Stimulated activated naive CD4-positive, alpha-beta T cell (primary cell): ENCODE data around the gene NXPH3.

Experiments used
- DNase-seq, 6 experiments: peaks; one replicate each; lab custom pipeline; 2025; lab: John Stamatoyannopoulos, UW

NXPH3 gene

GRCh38 chr17:49629447-49629846 is 53.8 kb downstream of the NXPH3 start:
- no peak for DNase-seq

GRCh38 chr17:49630113-49630900 is 54.6 kb downstream of the NXPH3 start:
- DNase-seq, result no peak

GRCh38 chr17:49631496-49631895 is 55.8 kb downstream of the NXPH3 start:
- no peak for DNase-seq
